Measurements from ENCODE around the gene FALEC. TPM values are rescaled to one million over a fixed set of nuclear protein-coding genes. Genes with fewer than 3 reads are reported as not detected.

The FALEC gene
- total and polyA plus RNA-seq, 9 of the 15 experiments (the other 6 are each of a cell fraction or from before 2014, with no cell fraction given): 0.15 to 1.8 (median 0.53) TPM; not detected in 5

- peak; percentile 96 for TF ChIP-seq LCOR (CRISPR knock-in tag; IDR thresholded peaks at IDR 0.05)
- no peak for TF ChIP-seq BCL6 (CRISPR knock-in tag; IDR thresholded peaks at IDR 0.05)
- no peak for TF ChIP-seq ZNF277 (CRISPR knock-in tag; IDR thresholded peaks at IDR 0.05; ENCODE audit: borderline replicate concordance)
- peak; percentile 29 for TF ChIP-seq GTF3C2 (IDR thresholded peaks at IDR 0.05; ENCODE audit: borderline replicate concordance, extremely low read depth, insufficient read length)
- no peak for TF ChIP-seq TCF15 (CRISPR knock-in tag; IDR thresholded peaks at IDR 0.05)
- TF ChIP-seq RCOR1 (IDR thresholded peaks at IDR 0.05; ENCODE audit: borderline replicate concordance in 1 of 2, low read depth in 2 of 2, low read length in 2 of 2): peak; percentile 33 to 88; a peak in 3 of 4 replicates
- TF ChIP-seq C11orf30 (IDR thresholded peaks at IDR 0.05; ENCODE audit: low read depth): peak; percentile 99
- TF ChIP-seq TRIM28 (IDR thresholded peaks at IDR 0.05): peak; percentile 66; the same call in 1 of the 2 replicates
- no peak for TF ChIP-seq PTRF (tag; IDR thresholded peaks at IDR 0.05)
- peak; percentile 67 for TF ChIP-seq SMAD4 (CRISPR knock-in tag; conservative IDR thresholded peaks at IDR 0.05)
Observed at GRCh38 chr1:150486966-150487762, 28.4 kb upstream of the FALEC start, which contains the start of gene TARS2 (continued).

All from K562 (cell line).